Measurements from ENCODE around the gene MIDN.
A peak's percentile ranks its signal among the peaks of the same experiment; 100 is the strongest.
"Not testable (repeated sequence)": the region's sequence is repeated elsewhere in the genome, so short reads cannot be mapped to it uniquely, and the experiment has no call there.

Gene MIDN

GRCh38 chr19:1246265-1247087, 1.9 kb upstream of the MIDN start:
- DNase-seq: not testable (repeated sequence)

- DNase-seq: no peak
Measured at GRCh38 chr19:1247748-1248138, 640 bp upstream of the MIDN start.

- peak; percentile 77 for DNase-seq
Measured at GRCh38 chr19:1248786-1249297, 459 bp downstream of the MIDN start.

- DNase-seq: peak; percentile 94
Measured at GRCh38 chr19:1249298-1249989, 1.1 kb downstream of the MIDN start.

- DNase-seq: no peak
Measured at GRCh38 chr19:1249990-1250436, 1.6 kb downstream of the MIDN start.

GRCh38 chr19:1250437-1251260, 2.3 kb downstream of the MIDN start:
- peak; percentile 68 for DNase-seq

- peak; percentile 43 for DNase-seq
Measured at GRCh38 chr19:1251330-1252220, 3.2 kb downstream of the MIDN start.

- DNase-seq: no peak
Measured at GRCh38 chr19:1252221-1252820, 3.9 kb downstream of the MIDN start.

- peak; percentile 92 for DNase-seq
Measured at GRCh38 chr19:1252821-1253513, 4.6 kb downstream of the MIDN start.

- DNase-seq: no peak
Measured at GRCh38 chr19:1253514-1254080, 5.2 kb downstream of the MIDN start.

GRCh38 chr19:1254081-1254527, 5.7 kb downstream of the MIDN start:
- DNase-seq: no peak

- DNase-seq: no peak
Measured at GRCh38 chr19:1254530-1255185, 6.3 kb downstream of the MIDN start.

- no peak for DNase-seq
Measured at GRCh38 chr19:1255186-1256161, 7.1 kb downstream of the MIDN start.

GRCh38 chr19:1256646-1257474, 8.5 kb downstream of the MIDN start:
- no peak for DNase-seq

- no peak for DNase-seq
Measured at GRCh38 chr19:1257475-1258162, 9.2 kb downstream of the MIDN start.

- DNase-seq: no peak
Measured at GRCh38 chr19:1258163-1258492, 9.7 kb downstream of the MIDN start.

GRCh38 chr19:1258707-1259205, 10.4 kb downstream of the MIDN start:
- no peak for DNase-seq

All from COR-L47 (cell line).